Fibroblast of lung (primary cell): ENCODE results near the gene HHAT.

ENCODE experiments used
- EZH2 ChIP-seq: IDR thresholded peaks from 2 replicates; pipeline ENCODE4 v1.5.1; 2012; ENCODE audit warnings: low read length, control low read depth, mild to moderate bottlenecking; ENCODE audit errors: missing control alignments
- TF ChIP-seq, protein P1 (sequence below), 2 donors: IDR thresholded peaks in 1 of 2; conservative IDR thresholded peaks in 1 of 2; 1 replicate in 1 of 2; 2 replicates in 1 of 2; pipeline ENCODE4 v1.5.1; 2011 to 2012; ENCODE audit warnings: low read length in 2 of 2, control low read depth in 1 of 2, inconsistent platforms in 1 of 2, low read depth in 1 of 2, mild to moderate bottlenecking in 1 of 2

DNA sequence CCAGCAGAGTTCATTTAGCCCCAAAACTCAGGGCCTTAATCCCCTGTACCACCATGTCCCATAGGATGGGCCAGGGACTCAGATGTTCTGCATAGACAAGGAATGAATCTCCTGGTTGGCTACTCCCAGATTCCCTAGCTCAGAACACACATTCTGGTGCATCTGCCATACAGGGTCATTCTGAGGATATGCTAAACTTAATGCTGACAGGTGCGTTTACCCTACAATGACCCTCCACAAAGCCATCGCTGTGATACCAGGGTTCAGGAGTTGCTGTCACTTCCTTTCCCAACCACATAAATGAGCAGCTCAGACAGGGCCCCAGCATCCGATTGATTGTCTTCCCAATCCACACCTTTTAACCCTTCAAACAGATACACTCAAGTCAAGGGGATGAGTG lies 32.0 kb upstream of the HHAT start:
- TF ChIP-seq EZH2: no peak
- TF ChIP-seq, protein P1, sequence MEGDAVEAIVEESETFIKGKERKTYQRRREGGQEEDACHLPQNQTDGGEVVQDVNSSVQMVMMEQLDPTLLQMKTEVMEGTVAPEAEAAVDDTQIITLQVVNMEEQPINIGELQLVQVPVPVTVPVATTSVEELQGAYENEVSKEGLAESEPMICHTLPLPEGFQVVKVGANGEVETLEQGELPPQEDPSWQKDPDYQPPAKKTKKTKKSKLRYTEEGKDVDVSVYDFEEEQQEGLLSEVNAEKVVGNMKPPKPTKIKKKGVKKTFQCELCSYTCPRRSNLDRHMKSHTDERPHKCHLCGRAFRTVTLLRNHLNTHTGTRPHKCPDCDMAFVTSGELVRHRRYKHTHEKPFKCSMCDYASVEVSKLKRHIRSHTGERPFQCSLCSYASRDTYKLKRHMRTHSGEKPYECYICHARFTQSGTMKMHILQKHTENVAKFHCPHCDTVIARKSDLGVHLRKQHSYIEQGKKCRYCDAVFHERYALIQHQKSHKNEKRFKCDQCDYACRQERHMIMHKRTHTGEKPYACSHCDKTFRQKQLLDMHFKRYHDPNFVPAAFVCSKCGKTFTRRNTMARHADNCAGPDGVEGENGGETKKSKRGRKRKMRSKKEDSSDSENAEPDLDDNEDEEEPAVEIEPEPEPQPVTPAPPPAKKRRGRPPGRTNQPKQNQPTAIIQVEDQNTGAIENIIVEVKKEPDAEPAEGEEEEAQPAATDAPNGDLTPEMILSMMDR (conservative IDR thresholded peaks at IDR 0.05 in 1 of 2, IDR thresholded peaks at IDR 0.05 in 1 of 2; ENCODE audit: low read depth in 1 of 2, low read length in 2 of 2): no peak
